GM21423 (cell line): ENCODE data around the gene EDN3.

Source experiments
- ATAC-seq: cut with Tn5 transposase; IDR thresholded peaks from one replicate; pipeline ENCODE4 v1.9.1; 2021; ENCODE audit warnings: mild to moderate bottlenecking, moderate library complexity; ENCODE audit not compliant: unreplicated experiment

EDN3 gene

DNA sequence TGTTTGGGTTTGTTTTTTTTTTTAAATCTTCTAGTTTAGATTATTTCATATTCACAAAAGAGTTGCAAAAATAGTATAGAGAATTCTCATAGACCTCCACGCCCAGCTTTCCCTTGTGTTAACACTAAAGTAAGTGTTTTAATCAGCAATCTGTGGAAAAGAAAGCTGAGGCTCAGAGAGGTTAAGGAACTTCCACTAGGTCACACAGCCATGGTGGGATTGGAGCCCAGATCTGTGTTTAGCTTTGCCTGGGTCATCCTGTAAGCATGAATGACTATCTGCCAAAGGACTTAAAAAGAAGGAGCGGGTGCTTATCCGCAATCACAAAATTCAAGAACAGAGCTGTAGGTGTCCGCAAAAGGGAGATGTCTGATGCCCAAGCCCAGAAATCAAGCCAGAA is 60.5 kb downstream of the EDN3 start:
- ATAC-seq: no peak

DNA sequence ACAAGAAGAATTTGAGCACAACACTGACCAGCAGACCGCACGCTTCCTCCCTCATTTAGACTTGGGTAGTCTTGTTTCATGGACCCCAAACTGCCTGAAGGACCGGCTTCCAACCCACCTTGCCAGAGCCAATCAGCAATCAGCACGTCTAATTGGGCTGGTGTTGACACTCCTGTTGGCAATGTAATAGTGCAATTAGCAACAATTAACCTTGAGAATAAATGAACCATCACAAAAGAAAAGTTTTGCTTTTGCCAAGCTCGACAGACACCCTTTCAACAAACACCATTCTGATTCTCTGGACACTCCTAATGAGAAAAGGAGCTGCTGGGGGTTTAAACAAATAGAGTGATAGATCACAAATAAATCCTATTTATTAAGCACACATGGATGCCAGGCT is 61.0 kb downstream of the EDN3 start:
- no peak for ATAC-seq

DNA sequence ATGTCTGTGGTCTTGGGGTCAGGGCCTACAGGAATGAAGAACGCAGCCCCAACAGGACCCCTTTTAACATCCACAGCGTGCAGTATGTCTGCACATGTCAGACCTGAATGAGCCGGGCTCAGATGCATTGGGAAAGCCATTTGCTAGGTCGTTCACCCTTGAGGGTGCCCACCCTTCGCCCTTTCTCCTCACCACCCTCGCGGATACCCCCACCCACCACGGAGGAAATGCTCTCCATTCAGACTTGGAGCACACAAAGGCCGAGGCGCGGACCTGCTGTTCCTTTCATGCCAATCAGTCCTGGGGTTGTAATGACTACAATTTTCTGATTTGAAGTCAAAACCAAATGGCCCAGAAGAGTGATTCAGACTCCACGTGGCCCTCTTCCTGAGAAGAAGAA is 62.7 kb downstream of the EDN3 start:
- ATAC-seq: no peak

DNA sequence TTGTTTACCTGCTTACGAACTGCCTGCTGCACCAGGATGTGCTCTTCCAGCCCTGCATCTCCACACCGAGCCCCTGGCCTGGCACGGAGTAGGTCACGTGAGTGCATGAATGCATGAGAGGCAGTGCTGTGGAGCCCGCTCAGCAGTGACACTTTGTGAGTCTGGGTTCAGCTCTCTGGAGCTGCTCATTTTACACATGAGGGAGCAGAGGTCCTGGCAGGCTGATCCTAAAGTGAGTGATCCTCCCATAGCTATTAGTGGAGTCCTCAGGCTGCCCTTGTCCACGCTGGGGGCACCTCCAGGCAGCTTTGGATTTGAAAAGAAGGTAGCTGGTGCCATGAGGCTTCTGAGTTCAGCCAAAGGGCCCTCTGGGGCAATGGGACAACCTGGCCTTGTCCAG is 64.2 kb downstream of the EDN3 start:
- ATAC-seq: no peak

DNA sequence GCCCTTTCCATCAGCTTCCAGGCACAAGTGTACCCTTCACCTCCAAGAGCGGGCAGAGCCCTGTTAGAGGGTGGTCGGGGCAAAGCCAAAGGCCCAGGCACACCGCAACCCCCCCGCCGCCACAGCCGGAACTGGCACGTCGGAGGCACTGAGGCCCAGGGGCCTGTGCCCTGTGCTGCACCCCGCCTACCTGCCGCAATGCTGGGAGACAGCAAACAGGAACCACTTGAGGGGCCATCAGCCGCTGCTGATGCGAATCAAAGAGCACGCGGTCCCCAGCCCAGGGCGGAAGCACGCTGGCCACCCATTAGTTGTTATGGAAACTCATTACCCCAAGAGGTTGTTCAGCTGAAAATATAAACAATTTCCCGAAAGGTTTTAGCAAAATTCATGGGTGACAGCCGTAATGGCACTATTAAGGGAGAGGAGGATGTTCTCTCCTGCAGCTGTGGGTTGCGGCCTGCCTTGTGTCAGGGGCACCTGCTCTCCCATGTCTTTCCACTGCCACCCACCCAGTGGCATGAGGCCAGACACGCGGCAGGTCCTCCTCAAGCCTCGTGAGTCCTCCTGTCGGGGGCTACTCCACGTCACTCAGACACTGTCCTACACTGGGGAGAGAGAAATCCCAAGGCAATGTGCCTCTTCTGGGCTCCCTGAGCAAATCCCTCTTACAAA is 65.3 kb downstream of the EDN3 start:
- no peak for ATAC-seq

DNA sequence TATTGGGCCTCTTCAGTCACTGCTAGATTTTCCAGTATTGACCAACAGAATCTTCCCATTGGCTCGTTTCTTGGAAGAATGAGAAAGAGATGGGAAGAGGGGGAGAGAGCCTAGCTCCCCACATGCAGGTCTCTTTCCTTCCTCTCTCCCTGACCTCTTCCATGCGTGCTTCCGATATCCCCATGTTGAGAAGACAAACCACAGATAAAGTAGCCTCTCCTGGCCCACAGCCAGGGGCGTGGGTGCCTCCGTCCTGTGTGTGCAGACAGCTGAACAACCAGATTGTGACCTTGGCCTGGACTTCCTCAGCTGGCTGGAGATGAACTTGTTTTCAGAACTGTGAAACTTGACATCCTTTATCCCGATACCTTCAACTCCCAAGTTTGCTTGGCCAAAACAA is 71.0 kb downstream of the EDN3 start:
- no peak for ATAC-seq

DNA sequence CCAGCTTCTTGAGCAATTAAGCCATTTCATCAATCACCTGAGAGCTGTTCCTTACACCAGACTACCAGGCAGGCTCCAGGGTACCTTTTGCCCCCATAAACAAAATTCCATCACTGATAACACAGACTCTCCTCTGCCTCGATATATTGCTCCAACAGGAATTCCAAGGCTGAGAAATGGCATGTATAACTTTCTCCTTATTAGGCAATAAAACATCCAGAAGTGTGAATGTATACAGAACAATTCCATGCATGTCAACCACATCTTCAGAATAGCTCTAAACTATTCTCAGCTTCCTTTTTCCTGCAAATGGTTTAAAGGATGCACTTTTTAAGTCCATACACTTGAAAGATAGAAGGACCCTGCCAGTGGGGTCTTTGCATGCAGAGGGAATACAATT is 73.8 kb downstream of the EDN3 start:
- no peak for ATAC-seq

DNA sequence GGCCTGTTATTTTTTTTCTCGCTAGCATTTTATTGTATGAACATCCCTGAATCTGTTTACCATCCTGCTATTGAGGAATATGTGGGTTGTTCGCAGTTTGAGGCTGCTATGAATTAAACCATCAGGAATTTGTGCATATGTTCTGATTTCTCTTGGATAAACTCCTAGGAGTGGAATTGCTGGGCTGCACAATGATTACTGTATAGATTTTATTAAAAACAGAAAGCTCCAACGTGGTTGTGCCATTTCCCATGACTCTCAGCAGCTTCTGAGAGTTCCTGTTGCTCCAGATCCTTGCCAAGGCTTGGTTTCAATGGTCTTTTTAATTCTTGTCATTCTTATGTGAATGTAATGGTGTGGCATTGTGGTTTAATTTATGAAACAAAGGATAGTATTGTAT is 75.1 kb downstream of the EDN3 start:
- no peak for ATAC-seq
